GM23248 (cell line): ENCODE data around the gene SEPTIN5.

Experiments
- EZH2 ChIP-seq: fragments of 200-600 bp; sonication (generic); IDR thresholded peaks from 2 replicates; pipeline ENCODE4 v1.6.1; 2018; ENCODE audit warnings: antibody characterized with exemption, mild to moderate bottlenecking; ENCODE audit not compliant: insufficient read depth, poor library complexity, severe bottlenecking
- EZH2phosphoT487 ChIP-seq: fragments of 200-600 bp; sonication (generic); IDR thresholded peaks from 2 replicates; pipeline ENCODE4 v1.6.1; 2018; ENCODE audit warnings: antibody characterized with exemption, moderate library complexity, mild to moderate bottlenecking, low read depth; ENCODE audit not compliant: insufficient read depth

- no peak for TF ChIP-seq EZH2
- TF ChIP-seq EZH2phosphoT487 = no peak
These were observed 40.0 kb upstream of the SEPTIN5 start for GRCh38 chr22:19674129-19674928.
